Measurements from ENCODE around the gene MPZL2. TPM values are rescaled to one million over a fixed set of nuclear protein-coding genes. Genes with fewer than 3 reads are reported as not detected.
A peak's percentile ranks its signal among the peaks of the same experiment; 100 is the strongest.

The MPZL2 gene
- polyA plus RNA-seq, 3 donors, result 8.0 to 18.6 (median 14.2) TPM

- peaks cover 92% of the 10 kb centered on the region for H3K4me1 Mint-ChIP-seq
- H3K9me3 Mint-ChIP-seq, result peaks cover 0 to 2% (median 0%) of the 10 kb centered on the region in 7 donors
- Histone ChIP-seq H3K27me3 (ENCODE audit: control insufficient read depth in 2 of 2, insufficient read depth in 2 of 2, low read length in 2 of 2) (no peaks in the 10 kb centered on the region), H3K9me3 (replicated peaks in 1 of 2; ENCODE audit: control insufficient read depth in 1 of 2, insufficient read depth in 1 of 2, low read length in 2 of 2) (no peaks in the 10 kb centered on the region), H3K4me2 (replicated peaks; ENCODE audit: extremely low read depth, low read length, poor library complexity, severe bottlenecking) (peak overlapping the region; percentile 75), H3K27ac (ENCODE audit: low read depth in 1 of 2, low read length in 2 of 2) (peak overlapping the region; percentile 96 to 99), H3K9ac (ENCODE audit: insufficient read depth, low read length, poor library complexity, severe bottlenecking) (peak overlapping the region; percentile 78), H3K36me3 (replicated peaks in 1 of 2; ENCODE audit: control insufficient read depth in 1 of 2, insufficient read depth in 2 of 2, low read length in 2 of 2) (no peaks in the 10 kb centered on the region), H4K20me1 (ENCODE audit: insufficient read depth, low read length) (no peaks in the 10 kb centered on the region), H3K4me1 (ENCODE audit: control insufficient read depth in 1 of 2, insufficient read depth in 2 of 2, low read length in 2 of 2) (peaks cover 77 to 80% of the 10 kb centered on the region in 2 donors), H3K79me2 (ENCODE audit: insufficient read depth, low read length) (peaks cover 35% of the 10 kb centered on the region), H3K4me3 (replicated peaks in 1 of 3; ENCODE audit: low read depth in 2 of 3, low read length in 3 of 3) (peak overlapping the region in 1 of 3 experiments; percentile 69), H2AFZ (ENCODE audit: insufficient read depth, low read depth, low read length, poor library complexity, severe bottlenecking) (no peak overlapping the region)
- peaks cover 0 to 7% (median 0%) of the 10 kb centered on the region in 3 donors for H3K27me3 Mint-ChIP-seq (ENCODE audit: low read depth in 3 of 3)
- DNase-seq, result peak; percentile 83 to 93 (median 93)
- H3K27ac Mint-ChIP-seq, result peak overlapping the region; percentile 93 to 99 (median 98)
- peaks cover 16% of the 10 kb centered on the region in 2 donors for H3K36me3 Mint-ChIP-seq
- intact Hi-C loops (cut with micrococcal nuclease), result no loop called here
- H3K4me3 Mint-ChIP-seq, result peak overlapping the region; percentile 25 to 53
- WGBS (ENCODE audit: insufficient coverage), result 6% methylated on average over 8 of the region's 9 CpGs
- TF ChIP-seq, protein P1, sequence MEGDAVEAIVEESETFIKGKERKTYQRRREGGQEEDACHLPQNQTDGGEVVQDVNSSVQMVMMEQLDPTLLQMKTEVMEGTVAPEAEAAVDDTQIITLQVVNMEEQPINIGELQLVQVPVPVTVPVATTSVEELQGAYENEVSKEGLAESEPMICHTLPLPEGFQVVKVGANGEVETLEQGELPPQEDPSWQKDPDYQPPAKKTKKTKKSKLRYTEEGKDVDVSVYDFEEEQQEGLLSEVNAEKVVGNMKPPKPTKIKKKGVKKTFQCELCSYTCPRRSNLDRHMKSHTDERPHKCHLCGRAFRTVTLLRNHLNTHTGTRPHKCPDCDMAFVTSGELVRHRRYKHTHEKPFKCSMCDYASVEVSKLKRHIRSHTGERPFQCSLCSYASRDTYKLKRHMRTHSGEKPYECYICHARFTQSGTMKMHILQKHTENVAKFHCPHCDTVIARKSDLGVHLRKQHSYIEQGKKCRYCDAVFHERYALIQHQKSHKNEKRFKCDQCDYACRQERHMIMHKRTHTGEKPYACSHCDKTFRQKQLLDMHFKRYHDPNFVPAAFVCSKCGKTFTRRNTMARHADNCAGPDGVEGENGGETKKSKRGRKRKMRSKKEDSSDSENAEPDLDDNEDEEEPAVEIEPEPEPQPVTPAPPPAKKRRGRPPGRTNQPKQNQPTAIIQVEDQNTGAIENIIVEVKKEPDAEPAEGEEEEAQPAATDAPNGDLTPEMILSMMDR (IDR thresholded peaks at IDR 0.05), result no peak
Observed at GRCh38 chr11:118240999-118241763, 22.9 kb downstream of the MPZL2 start.

GRCh38 chr11:118239509-118240205 lies 24.4 kb downstream of the MPZL2 start:
- DNase-seq, result peak in 1 of 3 donors; percentile 39
- peak overlapping the region; percentile 96 to 99 for H3K27ac ChIP-seq (ENCODE audit: low read depth in 1 of 2, low read length in 2 of 2)
- intact Hi-C loops (cut with micrococcal nuclease), result no loop called here
- H3K9me3 ChIP-seq (replicated peaks in 1 of 2; ENCODE audit: control insufficient read depth in 1 of 2, insufficient read depth in 1 of 2, low read length in 2 of 2), result no peaks in the 10 kb centered on the region
- H3K4me1 ChIP-seq (ENCODE audit: control insufficient read depth in 1 of 2, insufficient read depth in 2 of 2, low read length in 2 of 2), result peaks cover 71 to 72% of the 10 kb centered on the region in 2 donors
- Mint-ChIP-seq H3K9me3 (peaks cover 0 to 2% (median 0%) of the 10 kb centered on the region in 7 donors), H3K27ac (peak overlapping the region; percentile 93 to 99 (median 98)), H3K4me1 (peaks cover 85% of the 10 kb centered on the region), H3K4me3 (peak overlapping the region; percentile 5 to 66), H3K36me3 (peaks cover 17 to 27% of the 10 kb centered on the region in 2 donors), H3K27me3 (ENCODE audit: low read depth in 3 of 3) (peaks cover 0 to 4% (median 0%) of the 10 kb centered on the region in 3 donors)
- H2AFZ ChIP-seq (ENCODE audit: insufficient read depth, low read depth, low read length, poor library complexity, severe bottlenecking), result no peak overlapping the region
- TF ChIP-seq, protein P1 (IDR thresholded peaks at IDR 0.05), result no peak
- H4K20me1 ChIP-seq (ENCODE audit: insufficient read depth, low read length), result no peaks in the 10 kb centered on the region
- peak overlapping the region; percentile 75 for H3K4me2 ChIP-seq (replicated peaks; ENCODE audit: extremely low read depth, low read length, poor library complexity, severe bottlenecking)
- peak overlapping the region; percentile 19 for H3K9ac ChIP-seq (ENCODE audit: insufficient read depth, low read length, poor library complexity, severe bottlenecking)
- H3K27me3 ChIP-seq (ENCODE audit: control insufficient read depth in 2 of 2, insufficient read depth in 2 of 2, low read length in 2 of 2), result no peaks in the 10 kb centered on the region
- 83% methylated on average over 1 of the region's 5 CpGs for WGBS (ENCODE audit: insufficient coverage)
- peaks cover 37% of the 10 kb centered on the region for H3K79me2 ChIP-seq (ENCODE audit: insufficient read depth, low read length)
- H3K4me3 ChIP-seq (replicated peaks in 1 of 3; ENCODE audit: low read depth in 2 of 3, low read length in 3 of 3), result peak overlapping the region; percentile 15 to 69 (median 27)
- H3K36me3 ChIP-seq (replicated peaks in 1 of 2; ENCODE audit: control insufficient read depth in 1 of 2, insufficient read depth in 2 of 2, low read length in 2 of 2), result peaks cover 5 to 9% of the 10 kb centered on the region in 2 donors
